Mammary epithelial cell (primary cell): ENCODE data around the gene EXOC3L1.

Experiments
- EZH2 ChIP-seq: IDR thresholded peaks from 2 replicates; pipeline ENCODE4 v1.6.1; 2012; ENCODE audit warnings: low read length, inconsistent platforms, borderline replicate concordance
- TF ChIP-seq, protein P1 (sequence below), 2 donors: IDR thresholded peaks in 1 of 2; conservative IDR thresholded peaks in 1 of 2; 2 replicates each; pipeline ENCODE4 v1.5.1; 2011 to 2012; ENCODE audit warnings: inconsistent platforms in 2 of 2, low read length in 2 of 2, mild to moderate bottlenecking in 2 of 2, control low read depth in 1 of 2, low read depth in 1 of 2; ENCODE audit not compliant: insufficient read depth in 1 of 2; ENCODE audit errors: extremely low read depth in 1 of 2

DNA sequence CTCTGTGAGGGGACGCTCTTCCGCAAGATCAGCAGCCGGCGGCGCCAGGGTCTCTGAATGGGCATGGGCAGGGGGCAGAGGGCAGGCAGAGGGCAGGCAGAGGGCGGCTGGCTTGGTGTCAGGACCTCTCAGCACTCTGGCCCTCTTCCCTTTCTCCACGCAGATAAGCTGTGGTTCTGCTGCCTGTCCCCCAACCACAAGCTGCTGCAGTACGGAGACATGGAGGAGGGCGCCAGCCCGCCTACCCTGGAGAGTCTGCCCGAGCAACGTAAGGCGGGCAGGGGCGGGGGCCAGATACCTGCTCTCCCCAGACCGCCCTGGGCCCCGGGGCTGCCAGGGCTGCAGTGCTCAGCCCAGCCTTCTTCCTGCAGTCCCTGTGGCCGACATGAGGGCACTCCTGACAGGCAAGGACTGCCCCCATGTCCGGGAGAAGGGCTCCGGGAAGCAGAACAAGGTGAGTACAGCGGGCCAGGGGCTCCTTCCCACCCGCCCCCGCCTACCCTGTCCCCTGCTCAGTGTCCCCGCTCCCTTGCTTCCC, 13.1 kb upstream of the EXOC3L1 start:
- no peak for TF ChIP-seq EZH2
- TF ChIP-seq, protein P1, sequence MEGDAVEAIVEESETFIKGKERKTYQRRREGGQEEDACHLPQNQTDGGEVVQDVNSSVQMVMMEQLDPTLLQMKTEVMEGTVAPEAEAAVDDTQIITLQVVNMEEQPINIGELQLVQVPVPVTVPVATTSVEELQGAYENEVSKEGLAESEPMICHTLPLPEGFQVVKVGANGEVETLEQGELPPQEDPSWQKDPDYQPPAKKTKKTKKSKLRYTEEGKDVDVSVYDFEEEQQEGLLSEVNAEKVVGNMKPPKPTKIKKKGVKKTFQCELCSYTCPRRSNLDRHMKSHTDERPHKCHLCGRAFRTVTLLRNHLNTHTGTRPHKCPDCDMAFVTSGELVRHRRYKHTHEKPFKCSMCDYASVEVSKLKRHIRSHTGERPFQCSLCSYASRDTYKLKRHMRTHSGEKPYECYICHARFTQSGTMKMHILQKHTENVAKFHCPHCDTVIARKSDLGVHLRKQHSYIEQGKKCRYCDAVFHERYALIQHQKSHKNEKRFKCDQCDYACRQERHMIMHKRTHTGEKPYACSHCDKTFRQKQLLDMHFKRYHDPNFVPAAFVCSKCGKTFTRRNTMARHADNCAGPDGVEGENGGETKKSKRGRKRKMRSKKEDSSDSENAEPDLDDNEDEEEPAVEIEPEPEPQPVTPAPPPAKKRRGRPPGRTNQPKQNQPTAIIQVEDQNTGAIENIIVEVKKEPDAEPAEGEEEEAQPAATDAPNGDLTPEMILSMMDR (conservative IDR thresholded peaks at IDR 0.05 in 1 of 2, IDR thresholded peaks at IDR 0.05 in 1 of 2; ENCODE audit: extremely low read depth in 1 of 2, insufficient read depth in 1 of 2, low read depth in 1 of 2, low read length in 2 of 2), result no peak
